HG03342 (cell line): ENCODE measurements around the gene ZCCHC10.
"Not testable (repeated sequence)": the region's sequence is repeated elsewhere in the genome, so short reads cannot be mapped to it uniquely, and the experiment has no call there.

Source experiments
- ATAC-seq: cut with Tn5 transposase; IDR thresholded peaks from one replicate; pipeline ENCODE4 v1.9.1; 2021; ENCODE audit warnings: mild to moderate bottlenecking, moderate library complexity; ENCODE audit not compliant: unreplicated experiment

Gene ZCCHC10

DNA sequence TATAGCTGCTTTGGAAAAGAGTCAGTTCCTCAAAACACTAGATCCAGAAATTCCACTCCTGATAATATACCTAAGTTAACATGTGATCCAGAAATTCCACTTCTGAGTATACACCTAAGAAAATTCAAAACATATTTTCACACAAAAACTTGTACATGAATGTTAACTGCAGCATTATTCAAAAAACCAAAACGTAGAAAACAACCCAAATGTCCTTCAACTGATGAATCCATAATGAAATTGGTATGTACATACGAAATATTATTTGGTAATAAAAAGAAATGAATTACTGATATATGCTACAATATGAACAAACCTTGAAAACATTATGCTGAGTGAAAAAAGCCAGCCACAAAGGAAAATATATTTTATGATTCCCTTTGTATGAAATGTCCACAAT lies 46.4 kb downstream of the ZCCHC10 start:
- ATAC-seq, result no peak

DNA sequence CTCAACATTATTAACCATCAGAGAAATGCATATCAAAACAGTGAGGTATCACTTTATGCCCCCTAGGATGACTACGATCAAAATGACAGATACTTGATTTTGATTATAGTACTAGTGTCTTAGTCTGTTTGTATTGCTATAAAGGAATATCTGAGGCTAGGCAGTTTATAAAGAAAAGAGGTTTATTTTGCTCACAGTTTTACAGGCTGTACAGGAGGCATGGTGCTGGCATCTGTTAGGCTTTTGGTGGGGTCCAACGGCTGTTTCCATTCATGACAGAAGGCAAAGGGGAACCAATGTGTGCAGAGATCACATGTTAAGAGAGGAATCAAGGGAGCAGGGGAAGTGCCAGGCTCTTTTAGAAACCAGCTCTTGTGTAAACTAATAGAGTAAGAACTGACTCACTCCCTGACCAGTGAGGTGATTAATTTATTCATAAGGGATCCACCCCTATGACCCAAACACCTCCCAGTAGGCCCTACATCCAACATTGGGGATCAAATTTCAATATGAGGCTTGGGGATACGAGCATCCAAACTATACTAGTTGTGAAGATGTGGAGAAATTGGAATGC lies 46.9 kb downstream of the ZCCHC10 start:
- no peak for ATAC-seq

DNA sequence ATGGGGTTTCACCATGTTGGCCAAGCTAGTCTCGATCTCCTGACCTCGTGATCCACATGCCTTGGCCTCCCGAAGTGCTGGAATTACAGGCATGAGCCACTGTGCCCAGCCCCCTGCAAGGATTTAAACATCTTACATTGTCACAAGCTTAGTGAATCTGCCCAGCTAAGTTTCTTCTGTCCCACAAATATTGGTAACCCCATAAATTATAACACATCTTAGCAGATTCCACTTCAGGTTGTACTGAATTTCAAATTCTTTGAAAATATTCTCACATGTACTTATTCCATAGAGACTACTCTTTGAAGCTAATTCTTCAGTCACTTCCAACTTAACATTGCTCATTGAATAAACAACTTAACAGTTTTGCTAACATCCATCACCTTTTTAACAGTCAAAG lies 49.5 kb downstream of the ZCCHC10 start:
- no peak for ATAC-seq

DNA sequence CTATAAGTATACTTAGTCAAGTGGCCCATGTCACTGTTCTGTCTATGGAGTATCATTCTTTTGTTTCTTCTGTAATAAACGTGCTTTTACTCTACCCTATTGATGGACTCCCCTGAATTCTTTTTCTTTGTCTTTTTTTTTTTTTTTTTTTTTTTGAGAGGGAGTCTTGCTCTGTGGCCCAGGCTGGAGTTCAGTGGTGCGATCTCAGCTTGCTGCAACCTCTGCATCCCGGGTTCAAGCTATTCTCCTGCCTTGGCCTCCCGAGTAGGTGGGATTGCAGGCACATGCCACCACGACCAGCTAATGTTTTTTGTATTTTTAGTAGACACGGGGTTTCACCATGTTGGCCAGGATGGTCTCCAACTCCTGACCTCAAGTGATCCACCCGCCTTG lies 53.9 kb downstream of the ZCCHC10 start:
- not testable (repeated sequence) for ATAC-seq

DNA sequence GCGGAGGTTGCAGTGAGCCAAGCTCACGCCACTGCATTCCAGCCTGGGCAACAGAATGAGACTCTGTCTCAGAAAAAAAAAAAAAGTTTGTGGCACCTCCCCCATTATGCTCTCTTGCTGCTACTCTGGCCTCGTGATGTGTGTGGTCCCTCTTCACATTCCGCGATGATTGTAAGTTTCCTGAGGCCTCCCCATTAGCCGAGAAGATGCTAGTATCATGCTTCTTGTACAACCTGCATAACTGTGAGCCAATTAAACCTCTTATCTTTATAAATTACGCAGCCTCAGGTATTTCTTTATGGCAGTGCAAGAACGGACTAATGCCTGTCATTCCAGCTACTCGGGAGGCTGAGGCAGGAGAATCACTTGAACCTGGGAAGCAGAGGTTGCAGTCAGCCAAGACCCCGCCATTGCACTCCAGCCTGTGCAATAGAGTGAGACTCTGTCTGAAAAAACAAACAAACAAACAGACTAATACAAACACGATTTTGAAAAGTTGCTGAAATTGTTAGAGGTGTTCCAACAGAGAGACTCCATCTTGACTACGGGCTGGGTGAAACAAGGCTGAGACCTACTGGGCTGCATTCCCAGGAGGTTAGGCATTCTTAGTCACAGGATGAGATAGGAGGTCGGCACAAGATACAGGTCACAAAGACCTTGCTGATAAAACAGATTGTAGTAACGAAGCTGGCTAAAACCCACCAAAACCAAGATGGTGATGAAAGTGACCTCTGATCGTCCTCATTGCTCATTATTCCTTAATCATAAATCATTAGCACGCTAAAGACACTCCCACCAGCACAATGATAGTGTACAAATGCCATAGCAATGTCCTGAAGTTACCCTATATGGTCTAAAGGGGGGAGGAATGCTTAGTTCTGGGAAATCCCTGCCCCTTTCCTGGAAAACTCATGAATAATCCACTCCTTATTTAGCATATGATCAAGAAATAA lies 54.6 kb downstream of the ZCCHC10 start:
- no peak for ATAC-seq

DNA sequence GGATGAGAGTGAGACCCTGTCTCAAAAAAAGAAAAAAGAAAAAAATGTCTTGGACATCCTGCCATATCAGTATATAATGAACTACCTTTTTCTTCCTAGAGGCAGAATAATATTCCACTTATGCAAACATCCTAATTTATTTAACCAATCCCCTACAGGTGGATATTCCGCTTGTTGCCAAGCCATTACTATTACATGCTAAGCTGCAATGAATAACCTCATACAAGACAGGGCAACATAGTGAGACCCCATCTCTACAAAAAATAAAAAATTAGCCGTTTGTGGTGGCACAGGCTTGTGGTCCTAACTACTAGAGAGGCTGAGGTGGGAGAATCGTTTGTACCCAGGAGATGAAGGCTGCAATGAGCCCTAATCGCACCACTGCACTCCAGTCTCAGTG lies 61.2 kb downstream of the ZCCHC10 start:
- ATAC-seq, result no peak

DNA sequence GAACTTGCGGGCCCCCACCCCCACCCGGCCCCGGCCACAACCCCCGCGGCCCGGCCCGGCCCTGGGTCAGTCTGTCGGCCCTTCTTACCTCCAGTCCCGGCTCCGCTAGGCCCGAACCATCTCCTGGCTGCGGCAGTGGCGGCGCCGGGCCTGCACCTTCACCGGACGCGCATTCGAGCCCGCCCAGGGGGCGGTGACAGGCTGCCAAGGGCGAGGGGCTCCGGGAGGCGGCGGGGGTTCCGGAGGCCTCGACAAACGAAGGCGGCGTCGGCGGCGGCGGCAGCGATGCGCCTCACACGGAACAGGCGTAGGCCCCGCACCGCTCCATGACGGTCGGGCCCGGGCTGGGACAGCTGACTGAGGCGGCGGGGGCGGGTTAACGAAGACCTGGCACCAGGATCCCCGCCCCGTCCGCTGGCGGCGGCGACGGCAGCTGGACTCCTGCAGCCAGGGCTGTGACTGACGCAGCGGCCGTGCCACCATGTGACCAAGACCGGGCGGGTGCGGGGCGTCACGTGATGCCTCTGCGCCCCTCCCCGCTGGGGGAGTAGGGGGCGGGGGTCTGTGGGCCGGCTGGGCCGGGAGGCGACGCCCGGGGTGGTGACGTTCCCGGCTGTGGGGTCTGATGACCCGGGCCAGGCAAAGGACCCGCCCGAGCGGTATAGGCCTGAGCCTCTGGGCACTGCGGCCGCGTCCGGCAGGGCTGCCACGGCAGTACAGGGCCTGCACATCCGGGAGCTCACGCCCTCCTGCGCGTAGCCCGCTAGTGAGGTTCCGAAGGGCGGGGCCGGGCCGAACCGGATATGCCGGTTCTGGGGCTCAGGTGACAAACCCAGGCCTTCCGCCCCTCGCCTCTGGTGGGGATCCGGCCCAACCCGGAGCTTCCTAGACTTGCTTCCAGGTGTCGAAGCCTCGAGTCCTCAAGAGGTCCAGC lies 62.9 kb downstream of the ZCCHC10 start, which contains the start of gene AFF4:
TSS of gene AFF4 (minus strand) at position 464 of the 934 bp plus-strand sequence. CDS start 26,445 bp downstream, outside the sequence.
- peak; percentile 92 for ATAC-seq

DNA sequence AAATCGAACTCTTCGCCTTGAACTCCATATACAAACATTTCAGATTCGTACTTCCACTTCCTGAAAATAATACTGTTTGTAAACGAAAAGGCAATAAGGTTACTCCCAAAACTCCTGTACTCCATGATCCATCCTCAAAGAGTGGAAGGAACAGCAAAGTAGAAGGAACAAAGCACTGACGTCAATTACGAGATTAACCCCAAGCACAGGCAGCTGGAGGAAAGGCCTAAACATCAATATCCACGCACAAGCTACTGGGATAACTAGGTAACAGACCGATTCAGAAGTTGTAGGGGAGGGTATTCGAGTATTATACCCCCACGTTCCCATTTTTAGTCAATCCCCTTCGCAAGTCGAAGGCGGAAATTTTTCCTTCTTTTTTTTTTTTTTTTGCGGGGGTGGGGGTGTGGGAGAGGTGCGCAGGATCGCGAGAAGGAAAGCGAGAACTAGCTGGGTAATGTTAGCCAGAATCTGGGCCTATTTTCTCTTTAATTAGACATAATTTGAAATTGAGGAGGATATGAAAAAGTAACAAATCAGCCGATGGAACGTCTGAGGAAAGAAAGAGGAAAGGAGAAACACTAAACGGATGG lies 63.8 kb downstream of the ZCCHC10 start:
- no peak for ATAC-seq

DNA sequence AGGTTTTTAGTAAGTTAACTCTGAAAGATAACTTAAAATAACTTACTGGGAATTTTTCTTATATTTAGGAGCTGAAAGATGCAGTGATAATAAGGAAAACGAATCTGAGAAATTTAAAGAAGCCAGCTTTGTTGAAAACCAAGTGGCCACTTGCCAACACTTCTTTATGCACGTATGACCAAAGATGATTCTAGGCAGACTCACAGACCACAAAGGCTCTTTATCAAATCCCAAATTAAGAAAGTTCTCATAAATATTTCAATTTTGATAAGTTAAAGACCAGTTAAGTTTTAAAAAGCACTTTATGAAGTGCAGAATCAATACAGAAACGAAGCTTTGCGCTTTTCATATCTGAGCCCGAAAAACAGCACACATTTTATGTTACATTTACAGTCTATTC lies 64.5 kb downstream of the ZCCHC10 start:
- no peak for ATAC-seq

DNA sequence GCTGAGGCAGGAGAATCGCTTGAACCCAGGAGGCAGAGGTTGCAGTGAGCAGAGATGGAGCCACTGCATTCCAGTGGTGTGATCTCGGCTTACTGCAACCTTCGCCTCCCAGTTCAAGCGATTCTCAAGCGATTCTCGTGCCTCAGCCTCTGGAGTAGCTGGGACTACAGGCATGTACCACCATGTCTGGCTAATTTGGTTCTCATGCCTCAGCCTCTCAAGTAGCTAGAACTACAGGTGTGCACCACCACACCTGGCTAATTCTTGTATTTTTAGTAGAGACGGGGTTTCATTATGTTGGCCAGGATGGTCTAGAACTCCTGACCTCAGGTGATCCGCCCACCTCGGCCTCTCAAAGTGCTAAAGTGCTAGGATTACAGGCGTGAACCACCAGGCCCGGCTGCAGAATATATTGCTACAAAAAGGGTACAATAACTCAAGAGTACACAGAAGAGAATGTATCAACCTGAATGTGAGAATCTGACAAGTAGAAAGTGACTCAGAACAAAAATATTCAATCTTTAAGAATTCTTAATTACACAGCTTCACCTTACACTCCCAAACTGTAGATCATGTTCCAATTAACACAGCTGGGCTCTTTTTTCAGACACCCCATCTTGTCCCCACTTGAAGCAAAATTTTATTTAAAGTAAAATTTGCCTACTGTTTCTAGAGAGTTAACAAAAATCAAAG lies 65.1 kb downstream of the ZCCHC10 start:
- not testable (repeated sequence) for ATAC-seq

DNA sequence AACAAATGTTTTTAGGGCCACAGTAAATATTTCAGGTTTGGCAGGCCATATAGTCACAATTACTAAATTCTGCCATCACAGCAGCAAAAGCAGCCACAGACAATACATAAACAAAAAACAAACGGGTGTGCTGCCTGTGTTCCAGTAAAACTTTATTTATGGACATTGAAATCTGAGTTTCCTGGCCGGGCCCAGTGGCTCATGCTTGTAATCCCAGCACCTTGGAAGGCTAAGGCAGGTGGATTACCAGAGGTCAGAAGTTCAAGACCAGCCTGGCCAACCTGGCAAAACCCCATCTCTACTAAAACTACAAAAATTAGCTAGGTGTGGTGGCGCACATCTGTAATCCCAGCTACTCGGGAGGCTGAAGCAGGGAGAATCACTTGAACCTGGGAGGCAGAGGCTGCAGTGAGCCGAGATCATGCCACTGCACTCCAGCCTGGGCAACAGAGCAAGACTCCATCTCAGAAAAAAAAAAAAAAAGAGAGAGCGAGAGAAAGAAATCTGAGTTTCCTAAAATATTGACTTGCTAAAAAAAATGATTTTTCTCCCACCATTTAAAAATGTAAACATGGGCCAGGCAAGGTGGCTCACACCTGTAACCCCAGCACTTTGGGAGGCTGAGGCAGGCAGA lies 70.1 kb downstream of the ZCCHC10 start:
- ATAC-seq, result not testable (repeated sequence)

DNA sequence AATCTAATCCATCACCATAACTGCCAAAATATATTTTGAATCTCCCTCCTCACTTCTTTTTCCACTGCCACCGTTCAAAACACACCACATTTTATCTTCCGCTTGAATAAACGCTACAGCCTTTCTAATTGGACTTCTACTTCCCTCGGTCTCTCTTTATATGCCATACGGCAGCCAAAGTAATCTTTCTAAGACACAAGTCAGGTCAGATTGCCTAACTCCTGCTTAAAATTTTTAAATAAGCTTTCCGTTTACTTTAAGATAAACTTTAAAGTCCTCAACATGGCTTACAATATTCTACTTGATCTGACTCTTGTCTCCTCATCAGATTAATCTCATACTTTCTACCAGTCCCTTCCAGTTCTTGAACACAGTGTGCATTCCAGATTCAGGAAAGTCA lies 72.6 kb downstream of the ZCCHC10 start:
- ATAC-seq, result no peak

DNA sequence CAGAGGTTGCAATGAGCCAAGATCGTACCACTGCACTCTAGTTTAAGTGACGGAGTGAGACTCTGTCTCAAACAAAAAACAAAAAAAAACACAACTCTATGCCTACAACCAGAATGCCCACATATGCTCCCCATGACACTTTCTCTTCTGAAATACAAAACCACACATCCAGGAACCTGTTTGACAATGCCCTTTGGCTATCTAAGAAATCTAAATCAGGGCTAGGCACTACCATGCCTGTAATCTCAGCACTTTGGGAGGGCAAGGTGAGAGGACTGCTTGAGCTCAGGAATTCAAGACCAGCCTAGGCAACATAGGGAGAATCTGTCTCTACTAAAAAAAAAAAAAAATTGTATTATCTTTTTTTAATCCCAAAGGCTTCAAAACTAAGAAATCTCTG lies 73.5 kb downstream of the ZCCHC10 start:
- ATAC-seq, result no peak

DNA sequence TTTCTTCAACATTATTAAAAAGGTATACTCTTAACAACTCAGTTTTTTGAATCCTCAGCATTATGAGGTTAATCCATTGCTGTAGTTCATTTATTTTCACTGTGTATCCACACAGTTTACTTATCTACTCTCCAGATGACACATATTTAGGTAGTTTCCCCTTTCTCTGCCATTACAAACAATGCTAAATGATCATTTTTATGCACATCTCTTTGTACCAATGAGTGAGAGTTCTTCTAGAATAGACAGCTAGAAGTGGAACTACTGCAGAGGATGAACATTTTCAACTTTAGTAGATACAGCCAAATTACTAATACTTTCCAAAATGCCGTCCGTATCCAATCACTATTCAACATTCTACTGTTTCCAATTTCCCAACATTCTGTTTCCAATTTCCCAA lies 74.5 kb downstream of the ZCCHC10 start:
- ATAC-seq, result no peak

DNA sequence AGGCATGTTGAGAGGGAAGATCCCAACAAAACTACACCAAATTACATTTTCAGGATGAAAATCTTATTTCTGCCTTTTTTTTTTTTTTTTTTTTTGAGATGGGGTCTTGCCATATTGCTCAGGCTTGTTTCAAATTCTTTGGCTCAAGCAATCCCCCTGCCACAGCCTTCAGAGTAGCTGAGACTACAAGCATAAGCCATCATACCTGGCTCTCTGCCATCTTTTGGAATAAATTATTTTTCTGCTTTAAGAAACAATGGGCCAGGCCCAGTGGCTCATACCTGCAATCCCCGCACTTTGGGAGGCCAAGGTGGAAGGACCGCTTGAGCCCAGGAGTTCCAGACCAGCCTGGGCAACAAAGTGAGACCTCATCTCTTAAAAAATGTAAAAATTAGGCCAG lies 77.2 kb downstream of the ZCCHC10 start:
- no peak for ATAC-seq

DNA sequence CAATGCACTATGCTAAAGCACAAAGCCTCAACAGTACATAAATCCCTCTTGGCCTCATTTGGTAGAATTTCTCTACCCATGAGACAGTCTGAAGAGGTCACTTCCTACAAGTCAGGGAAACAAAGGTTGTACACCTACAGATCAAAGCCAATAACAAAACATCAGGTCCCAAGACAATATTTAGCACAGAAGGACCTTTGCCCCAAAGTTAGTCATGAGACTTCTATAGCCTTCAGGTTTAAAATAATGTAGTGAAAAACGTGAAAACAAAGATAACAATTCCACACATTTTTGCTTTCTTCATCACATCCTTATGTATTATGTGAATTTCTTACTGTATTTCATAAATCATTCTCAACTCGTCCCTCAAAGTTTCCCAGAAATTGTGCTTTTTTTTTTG lies 78.7 kb downstream of the ZCCHC10 start:
- no peak for ATAC-seq
